NCI-H1105 (cell line): ENCODE measurements around the gene PHLPP2.

Source experiments
- DNase-seq: peaks from one replicate; lab custom pipeline; 2025; lab: John Stamatoyannopoulos, UW

Gene PHLPP2

DNA sequence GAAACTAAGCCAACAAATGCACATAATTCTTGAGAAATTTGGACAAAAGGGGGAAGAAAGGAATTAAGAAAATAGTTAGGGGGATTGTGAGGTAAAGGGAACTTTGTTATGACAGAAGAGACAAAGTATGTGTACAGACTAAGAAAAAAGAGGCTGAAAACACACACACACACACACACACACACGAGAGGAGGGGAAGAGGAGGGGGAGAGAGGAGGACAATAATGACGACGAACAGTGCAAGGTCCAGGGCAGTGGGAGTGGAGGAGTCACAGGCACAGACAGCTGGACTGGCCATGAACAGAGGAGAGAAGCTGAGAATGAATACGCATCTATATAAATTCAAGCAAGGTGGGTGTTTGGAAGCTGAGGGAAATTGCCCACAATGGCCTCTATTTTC is 54.0 kb downstream of the PHLPP2 start:
- no peak for DNase-seq

DNA sequence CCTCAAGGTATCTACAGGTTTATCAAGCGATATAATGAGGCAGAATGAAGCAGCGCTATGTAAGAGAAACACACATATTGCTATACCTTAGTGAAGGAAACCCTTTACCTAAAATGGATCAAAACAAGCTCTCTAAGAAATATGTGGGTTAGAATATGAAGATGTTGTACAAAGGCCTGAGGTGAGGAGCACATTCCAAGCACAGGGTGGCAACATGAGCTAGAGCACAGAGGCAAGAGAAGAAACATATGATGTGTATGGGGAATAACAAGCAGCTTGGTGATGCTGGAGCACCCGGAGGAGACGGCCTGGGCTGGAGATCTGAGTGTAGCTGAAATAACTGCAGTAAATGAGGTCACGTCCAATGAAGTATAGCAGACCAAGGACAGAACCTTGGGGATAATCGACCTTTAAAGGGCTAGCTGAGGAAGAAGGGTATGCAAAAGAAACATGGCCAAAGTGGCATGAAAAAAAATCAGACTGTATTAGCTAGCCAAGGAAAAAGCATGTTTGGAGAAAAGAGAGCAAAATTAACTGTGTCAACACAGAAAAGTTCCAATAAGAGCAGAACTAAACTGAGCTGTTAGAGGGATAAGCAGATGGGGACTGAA is 54.5 kb downstream of the PHLPP2 start:
- DNase-seq: no peak

DNA sequence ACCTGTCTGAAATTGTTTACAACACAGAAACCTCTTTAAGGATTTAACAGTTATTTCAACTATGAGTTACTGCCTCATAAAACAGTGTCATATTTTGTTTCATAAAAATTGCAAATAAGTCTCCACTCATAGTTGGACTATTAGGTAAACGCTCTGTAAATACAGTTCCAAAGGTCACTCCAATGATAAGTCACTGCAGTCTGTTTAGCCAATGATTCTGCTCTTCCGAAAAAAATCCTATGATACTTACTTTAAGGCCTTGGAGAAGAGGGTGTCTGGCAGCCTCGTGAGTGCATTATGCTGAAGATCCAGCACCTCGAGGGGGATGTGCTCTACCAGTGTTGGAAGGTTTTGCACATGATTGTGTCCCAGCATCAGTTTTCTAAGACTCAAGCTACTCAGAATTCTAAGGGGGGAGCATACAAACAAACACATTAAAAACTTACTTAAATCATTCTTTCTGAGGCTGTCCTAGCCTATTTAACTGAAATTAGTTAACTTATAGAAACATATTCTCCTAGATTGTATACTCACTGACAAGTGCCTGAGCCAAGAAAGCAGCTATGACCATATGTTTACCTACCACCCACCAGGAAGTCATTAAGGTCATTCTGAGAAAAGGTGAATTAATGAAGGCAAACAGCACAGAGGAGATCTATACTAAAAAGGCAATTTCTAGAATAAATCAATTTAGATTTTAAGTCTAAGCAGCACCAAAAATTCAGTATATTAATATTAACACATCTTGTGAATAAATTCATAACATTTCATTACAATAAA is 57.4 kb downstream of the PHLPP2 start:
- DNase-seq: no peak

DNA sequence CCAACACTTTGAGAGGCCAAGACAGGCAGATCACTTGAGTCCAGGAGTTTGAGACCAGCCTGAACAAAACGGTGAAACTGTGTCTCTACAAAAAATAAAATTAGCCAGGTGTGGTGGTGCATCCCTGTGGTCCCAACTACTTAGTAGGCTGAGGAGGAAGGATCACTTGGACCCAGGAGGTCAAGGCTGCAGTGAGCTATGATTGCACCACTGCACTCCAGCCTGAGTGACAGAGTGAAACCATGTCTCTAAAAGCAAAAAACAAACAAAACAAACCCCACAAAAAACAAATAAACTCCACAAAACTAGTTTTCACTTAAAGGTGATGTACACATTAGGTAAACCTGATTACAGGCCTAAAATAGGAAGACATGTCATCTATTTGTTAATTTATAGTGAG is 58.2 kb downstream of the PHLPP2 start:
- DNase-seq: no peak

DNA sequence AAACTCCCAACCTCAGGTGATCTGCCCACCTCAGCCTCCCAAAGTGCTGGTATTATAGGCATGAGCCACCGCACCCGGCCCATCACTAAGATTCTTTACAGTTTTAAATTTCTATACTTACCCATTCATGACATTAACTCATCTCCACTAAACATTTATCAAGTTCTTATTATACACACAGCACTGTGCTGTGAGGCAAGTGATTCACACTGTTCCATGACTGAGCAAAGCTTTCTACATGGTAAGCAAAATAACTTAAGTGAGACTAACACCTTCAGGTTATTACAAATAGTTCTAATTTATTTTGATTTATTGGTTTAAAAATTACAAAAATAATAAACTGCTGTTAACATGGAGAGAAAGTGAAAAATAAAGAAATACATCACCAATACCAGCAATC is 65.0 kb downstream of the PHLPP2 start:
- no peak for DNase-seq

DNA sequence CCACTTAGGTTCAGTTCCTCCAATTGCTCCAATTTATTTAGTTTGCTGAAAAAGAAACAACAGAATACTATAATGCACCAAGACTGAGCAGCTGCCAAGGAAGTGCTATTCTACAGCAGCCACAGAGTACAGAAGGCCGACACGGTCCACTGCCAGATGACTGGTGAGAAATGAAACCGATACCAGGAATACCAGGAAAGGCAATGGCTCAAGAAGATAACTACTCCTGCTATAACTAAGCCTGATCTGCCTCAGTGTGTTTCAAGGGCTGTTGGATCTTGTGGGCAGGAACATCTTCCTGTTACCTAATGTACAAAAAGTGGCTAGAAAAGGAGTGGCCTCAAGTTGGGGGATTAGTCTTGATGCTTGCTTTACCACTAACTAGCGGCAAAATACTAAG is 65.7 kb downstream of the PHLPP2 start:
- DNase-seq: no peak

DNA sequence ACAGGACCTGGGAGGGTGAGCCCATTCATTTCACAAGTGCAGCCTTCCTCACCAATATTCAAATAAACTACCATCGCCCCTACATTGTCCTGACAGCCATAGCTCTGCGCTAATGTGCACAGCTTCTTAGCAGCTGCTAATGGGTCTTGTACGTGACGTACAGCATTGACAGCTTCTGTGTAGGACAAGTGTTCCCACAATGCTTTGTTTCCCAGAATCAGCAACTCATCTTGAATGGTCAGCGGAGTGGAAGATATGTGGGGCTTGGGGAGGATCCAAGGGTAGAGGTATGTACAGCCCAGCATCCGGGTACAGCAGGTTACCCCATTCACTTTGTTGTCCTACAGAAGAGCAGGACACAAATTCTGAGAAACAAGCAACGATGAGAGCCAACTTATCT is 74.8 kb downstream of the PHLPP2 start:
- DNase-seq: no peak

DNA sequence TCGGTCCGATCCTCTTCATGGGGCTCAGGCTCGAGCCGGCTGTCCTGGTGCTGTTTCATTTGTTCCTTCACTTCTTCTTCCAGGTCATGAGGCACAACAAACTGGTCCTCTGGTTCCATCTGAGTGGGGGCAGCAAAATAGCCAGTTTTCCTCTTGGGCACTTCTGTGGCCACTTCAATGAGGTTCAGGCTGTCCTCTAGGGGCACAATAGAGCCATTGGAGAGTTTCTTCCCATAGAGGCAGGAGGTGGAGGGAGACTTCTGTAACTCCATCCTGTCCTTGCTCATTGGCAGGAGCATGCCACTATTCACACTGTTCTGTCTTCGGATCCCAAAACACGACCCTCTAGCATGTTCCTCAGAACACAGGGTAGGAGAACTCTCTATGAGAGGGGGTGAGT is 75.6 kb downstream of the PHLPP2 start:
- DNase-seq: no peak

DNA sequence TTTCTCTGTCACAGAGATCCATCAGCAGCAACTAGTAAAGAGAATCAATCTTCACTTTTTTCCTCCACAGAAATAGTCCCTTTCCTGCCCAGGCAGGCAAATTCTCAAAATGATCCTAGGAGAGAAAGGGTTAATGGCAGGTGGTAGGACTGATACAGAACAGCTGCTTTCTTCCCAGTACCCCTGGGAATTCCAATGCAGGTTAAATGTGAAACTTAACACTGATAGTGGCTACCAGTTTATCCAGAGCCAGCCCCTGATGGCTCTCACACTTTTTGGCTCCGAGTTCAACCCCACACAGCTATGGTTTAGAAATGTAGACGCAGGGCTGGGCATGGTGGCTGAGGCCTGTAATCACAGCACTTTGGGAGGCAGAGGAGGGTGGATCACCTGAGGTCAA is 76.3 kb downstream of the PHLPP2 start:
- no peak for DNase-seq

DNA sequence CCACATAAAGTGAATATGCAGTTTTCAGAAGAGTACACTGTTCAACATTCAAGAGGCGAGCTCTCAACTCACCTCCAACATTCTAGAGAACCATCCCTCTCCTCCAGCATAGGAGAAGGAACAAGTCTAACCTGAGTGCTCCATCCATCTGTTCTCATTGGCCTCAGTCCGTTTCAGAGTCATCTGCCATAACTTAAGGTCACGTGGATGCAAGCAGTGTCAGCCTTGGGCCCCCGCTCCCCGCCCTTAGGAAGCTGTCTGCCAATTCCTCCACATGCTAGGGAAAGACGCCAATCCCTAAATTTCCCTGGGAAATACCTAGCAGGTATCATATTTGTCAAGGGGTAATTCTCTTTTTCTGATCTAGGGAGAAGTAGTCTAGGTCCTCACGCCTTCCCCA is 77.1 kb downstream of the PHLPP2 start:
- no peak for DNase-seq

DNA sequence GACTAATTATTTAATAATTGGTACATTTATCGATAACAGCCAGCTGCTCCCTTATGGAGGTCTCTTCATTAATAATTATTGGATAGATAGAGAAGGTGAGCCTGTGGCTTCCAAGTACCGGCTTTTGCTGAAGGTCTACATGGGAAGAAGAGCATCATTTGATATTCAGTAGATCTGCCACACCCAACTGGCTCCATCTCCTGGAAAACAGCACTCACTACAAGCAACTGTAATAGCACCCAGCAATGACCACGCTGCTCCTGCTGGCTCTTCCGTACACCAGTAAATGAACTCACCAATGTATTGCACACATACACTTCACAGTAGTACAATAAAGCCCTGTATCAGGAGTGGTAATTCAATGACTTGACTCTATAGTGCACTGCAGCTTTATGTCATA is 79.1 kb downstream of the PHLPP2 start:
- DNase-seq: no peak

DNA sequence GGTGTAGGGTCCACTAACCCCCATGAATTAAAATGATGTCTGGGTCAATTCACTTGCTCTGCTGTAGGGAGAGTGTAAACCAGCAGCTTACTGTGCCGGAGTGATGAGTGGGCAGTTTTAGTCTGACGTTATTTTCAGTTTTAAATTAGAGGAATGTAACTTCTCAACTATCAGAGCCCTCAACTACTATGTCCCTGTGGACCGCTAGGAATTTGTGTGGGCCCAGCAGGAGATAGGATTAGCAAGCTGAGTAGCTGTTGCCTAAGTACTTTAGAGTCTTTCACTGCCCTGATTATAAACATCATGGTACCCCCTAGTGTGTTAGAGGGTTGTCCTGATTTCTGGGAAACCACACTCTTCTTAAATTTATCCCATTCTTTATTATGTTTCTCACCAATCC is 87.1 kb downstream of the PHLPP2 start:
- DNase-seq: no peak

DNA sequence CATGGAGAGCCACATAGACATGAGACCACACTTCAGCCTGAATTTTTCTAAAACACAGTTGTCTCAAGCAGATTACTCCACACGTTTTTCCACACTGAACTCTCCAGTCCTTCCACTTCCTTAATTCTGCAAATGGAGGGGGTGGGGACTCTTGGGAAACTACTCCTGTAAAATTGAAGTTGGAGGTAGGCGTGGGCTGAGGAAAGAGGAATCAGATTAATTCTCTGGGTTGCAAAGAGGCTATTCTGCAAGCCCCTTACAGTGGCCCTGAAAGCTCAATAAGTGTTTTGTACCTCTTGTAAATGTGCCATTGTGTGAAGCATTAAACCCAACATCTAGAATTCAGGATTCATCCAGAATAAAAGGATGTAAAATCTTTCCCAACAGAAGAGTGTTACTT is 88.9 kb downstream of the PHLPP2 start:
- DNase-seq: no peak

DNA sequence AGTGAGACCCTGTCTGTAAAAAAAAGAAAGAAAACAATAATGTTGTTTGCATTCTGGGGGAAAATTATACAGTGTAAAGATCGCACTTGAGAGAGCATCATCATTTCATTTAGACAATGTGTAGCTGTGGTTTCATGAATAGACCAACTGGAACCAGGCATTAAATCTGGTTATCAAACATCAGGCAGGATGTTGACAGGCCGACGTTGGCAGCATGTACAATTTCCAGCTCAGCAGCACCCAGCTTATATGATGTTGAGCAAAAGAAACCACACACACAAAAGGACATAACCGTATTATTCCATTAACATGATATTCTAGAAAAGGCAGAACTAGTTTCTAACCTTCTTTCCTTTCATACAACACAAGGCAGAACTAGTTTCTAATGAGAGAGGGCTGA is 92.7 kb downstream of the PHLPP2 start:
- DNase-seq: no peak

DNA sequence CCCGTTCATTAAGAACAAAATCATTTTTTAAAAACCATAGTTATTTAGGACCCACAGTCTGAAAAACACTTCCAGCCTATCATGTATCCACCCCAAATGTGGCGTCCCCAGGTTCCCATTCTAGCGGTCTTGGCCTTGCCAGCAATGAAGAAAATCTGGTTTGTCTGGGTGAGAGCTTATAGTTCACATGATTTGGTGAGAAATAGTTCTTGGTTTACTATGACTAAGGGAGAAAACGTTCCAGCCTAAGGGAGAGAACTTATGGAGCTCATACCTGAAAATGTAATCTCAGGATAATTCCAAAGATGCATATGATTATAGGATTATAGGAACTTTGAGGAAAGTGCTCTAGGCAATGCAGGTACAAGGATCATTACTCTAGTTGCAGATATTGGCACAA is 93.7 kb downstream of the PHLPP2 start:
- no peak for DNase-seq

DNA sequence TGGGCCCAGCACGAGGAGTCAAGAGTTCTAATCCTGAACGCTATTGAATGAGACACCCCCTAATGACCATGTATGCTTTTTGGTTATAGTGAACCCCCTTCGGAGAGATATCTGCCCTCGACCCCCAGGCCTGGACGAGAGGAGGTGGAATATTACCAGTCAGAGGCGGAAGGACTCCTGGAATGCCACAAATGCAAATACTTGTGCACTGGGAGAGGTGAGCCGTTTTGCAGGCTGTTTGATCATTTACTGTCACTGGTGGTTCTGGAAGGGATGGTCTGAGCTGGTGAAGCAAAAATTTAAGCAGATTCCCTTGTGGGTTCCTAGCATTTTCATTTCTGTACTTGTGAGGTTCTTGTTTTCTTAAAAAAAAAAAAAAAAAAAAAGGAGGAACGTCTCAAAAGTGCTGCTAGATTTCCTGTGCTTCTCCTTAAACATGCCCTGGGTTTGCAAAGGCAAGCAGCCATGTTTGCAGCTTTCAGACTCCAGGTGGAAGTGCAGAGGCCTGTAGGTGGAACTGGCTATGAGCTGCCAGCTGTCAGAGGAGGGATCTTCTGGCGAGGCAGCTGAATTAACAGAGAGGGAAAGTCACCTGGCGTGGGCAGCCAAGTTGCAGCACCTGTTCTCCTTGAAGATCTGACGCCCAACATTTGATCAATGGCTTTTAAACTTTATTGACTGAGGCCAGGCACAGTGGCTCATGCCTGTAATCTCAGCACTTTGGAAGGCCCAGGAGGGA is 95.1 kb downstream of the PHLPP2 start:
- no peak for DNase-seq

DNA sequence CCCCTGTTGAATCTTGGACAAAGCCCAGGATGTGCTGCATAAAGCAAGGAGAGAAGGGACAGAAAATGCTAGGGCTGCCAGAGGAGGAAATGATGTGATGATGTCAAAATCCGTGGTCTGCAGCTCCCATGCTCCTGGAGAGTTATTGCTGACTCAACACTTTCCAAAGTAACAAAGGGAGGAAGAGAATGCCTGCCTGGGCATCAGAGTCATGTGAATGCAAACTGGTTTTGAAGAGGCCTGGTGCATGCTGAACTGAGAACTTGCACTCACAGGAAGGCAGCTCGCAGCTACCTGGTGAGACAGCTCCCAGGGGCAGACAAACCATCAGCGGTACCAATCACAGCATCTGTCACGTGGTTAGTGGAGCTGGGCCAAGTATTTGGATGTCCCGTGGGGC is 95.7 kb downstream of the PHLPP2 start:
- no peak for DNase-seq

DNA sequence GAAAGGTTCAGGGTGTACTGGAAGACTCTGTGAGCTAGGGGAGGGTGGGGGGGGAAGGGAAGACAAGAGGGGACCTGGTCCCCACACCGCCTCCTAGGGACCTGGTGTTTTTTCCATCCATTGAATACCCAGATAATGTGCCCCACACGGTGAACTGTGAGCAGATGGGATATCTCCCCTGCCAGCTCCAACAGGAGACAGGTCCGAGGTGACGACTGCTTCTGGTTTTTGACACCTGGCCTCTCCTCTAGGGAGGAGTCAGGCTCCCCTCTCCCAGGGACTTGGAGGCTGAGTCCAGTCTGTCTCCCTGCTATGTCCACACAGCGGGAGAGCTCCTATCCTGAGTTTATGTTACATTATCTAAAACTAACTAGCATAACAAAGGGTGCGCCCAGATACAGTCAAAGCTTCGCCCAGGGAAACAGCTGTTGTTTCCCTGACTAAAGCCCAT is 96.7 kb downstream of the PHLPP2 start:
- DNase-seq: no peak

DNA sequence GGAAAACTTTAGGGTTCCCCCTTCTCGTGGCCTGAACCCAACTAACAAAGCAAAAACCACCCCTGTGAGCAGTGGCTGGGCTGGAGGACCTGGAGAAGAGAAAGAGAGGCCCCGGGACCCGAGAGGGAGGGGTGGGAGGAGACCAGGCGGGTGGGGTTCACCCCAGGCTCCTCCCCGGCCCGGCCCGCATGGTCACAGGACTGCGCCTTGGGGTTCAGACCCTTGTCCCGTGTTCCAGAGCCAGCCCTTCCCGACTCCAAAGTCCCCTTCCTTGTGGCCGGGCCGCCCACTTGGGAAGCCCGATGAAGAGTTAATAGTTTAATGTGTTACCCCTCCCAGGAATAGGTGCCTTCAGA is 97.7 kb downstream of the PHLPP2 start:
- no peak for DNase-seq

DNA sequence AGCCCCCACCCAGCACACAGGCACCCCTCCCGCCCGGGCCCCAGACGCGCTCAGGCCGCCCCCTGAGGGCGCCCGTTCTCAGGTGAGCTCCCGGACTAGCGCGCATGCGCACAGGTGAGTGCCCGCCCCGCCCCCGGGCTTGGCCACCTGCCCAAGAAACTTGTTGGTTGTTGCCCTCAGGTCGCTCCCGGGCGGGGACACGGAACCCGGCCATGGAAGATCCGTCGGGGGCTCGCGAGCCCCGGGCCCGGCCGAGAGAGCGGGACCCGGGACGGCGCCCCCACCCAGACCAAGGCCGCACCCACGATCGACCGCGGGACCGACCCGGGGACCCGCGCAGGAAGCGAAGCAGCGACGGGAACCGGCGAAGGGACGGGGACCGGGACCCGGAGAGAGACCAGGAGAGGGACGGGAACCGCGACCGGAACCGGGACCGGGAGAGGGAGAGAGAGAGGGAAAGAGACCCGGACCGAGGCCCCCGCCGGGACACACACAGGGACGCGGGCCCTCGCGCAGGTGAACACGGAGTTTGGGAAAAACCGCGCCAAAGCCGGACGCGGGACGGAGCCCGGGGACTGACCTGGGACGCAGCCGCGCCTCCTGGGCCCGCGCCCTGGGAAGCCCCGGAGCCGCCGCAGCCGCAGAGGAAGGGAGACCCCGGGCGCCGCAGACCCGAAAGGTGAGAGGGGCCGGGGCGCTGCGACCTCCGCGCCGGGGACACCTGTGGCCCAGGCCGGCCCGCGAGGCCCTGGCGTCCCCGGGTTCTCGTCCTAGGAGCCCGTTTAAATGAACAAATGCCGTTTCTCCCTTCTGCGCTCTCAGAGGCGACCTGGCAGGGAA is 98.3 kb downstream of the PHLPP2 start, which contains the start of gene MARVELD3:
MARVELD3 (plus strand) TSS at position 167 of the 840 bp plus-strand sequence; CDS start at position 213, 46 bp downstream.
- peak; percentile 46 for DNase-seq

DNA sequence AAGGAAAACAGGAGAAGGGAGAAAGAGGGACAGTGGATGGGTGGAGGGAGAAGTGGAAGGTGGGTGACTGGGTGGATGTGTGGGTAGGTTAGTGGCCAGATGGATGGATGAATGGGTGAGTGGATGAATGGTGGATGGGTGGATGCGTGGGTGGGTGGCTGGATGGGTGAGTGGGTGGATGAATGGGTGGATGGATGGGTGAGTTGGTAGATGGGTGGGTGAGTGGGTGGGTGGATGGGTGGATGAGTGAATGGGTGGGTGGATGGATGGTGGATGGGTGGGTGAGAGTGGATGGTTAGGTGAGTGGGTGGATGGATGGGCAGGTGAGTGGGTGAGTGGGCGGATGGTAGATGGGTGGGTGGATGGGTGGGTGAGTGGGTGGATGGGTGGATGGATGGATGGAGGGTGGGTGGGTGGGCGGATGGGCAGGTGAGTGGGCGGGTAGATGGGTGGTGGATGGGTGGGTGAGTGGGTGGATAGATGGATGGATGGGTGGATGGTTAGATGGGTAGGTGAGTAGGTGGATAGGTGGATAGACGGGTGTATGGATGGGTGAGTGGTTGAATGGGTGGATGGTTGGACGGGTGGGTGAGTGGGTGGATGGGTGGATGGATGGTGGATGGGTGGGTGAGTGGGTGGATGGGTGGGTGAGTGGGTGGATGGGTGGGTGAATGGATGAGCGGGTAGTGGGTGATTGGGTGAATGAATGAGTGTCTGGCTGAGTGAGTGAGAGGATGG is 99.2 kb downstream of the PHLPP2 start:
- DNase-seq: no peak

DNA sequence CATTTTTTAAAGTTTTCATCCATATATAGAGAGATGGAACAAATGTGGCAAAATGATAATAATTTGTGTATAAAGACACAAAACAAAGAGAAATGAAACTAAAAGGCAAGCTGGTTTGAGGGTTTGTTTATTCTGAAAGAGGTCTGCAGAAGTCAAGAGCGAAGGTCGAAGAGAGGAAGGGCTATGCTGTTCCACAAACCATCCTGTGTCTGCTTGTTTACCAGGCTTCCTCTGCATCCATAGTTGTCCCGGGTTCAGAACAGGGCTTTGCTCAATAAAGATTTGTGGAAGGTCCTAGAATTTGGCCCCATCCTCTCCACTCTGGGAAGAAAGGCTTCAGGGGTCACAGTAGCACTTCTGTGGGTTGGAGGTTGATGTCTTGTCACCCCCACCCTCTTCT is 100.9 kb downstream of the PHLPP2 start:
- DNase-seq: no peak
